ENCODE results near the gene BICC1.

BICC1 gene

GRCh38 chr10:58743466-58744115 lies 230.9 kb downstream of the BICC1 start:
- TF ChIP-seq GATA2 (IDR thresholded peaks at IDR 0.05; ENCODE audit: low read depth, low read length), result no peak
- TF ChIP-seq GATA3 (IDR thresholded peaks at IDR 0.05; ENCODE audit: low read depth, low read length), result no peak

GRCh38 chr10:58746474-58747185 lies 234.0 kb downstream of the BICC1 start:
- TF ChIP-seq GATA3 (IDR thresholded peaks at IDR 0.05; ENCODE audit: low read depth, low read length), result no peak
- no peak for TF ChIP-seq GATA2 (IDR thresholded peaks at IDR 0.05; ENCODE audit: low read depth, low read length)

GRCh38 chr10:58747687-58748086 lies 235.0 kb downstream of the BICC1 start:
- TF ChIP-seq GATA2 (IDR thresholded peaks at IDR 0.05; ENCODE audit: low read depth, low read length) (no peak), GATA3 (IDR thresholded peaks at IDR 0.05; ENCODE audit: low read depth, low read length) (no peak)

GRCh38 chr10:58752665-58753064 lies 240.0 kb downstream of the BICC1 start:
- no peak for TF ChIP-seq GATA3 (IDR thresholded peaks at IDR 0.05; ENCODE audit: low read depth, low read length)
- TF ChIP-seq GATA2 (IDR thresholded peaks at IDR 0.05; ENCODE audit: low read depth, low read length), result no peak

DNA sequence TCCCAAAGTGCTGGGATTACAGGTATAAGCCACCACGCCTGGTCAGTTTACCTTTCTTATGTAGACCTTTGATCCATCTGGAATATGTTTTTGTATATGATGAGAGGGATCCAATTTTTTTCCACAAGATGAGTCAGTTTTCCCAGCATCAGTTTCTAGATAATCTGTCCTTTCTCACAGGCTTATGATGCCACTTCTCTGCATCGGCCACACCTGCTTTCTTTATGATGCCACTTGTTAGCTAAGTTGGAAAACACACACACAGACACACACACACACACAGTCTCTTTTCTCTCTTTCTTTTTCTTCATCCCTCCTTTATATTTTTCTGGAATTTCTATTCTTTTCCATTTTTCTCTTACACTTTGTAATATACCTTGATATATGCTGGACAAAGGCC lies 240.8 kb downstream of the BICC1 start:
- TF ChIP-seq GATA2 (IDR thresholded peaks at IDR 0.05; ENCODE audit: low read depth, low read length) (no peak), GATA3 (IDR thresholded peaks at IDR 0.05; ENCODE audit: low read depth, low read length) (no peak)

DNA sequence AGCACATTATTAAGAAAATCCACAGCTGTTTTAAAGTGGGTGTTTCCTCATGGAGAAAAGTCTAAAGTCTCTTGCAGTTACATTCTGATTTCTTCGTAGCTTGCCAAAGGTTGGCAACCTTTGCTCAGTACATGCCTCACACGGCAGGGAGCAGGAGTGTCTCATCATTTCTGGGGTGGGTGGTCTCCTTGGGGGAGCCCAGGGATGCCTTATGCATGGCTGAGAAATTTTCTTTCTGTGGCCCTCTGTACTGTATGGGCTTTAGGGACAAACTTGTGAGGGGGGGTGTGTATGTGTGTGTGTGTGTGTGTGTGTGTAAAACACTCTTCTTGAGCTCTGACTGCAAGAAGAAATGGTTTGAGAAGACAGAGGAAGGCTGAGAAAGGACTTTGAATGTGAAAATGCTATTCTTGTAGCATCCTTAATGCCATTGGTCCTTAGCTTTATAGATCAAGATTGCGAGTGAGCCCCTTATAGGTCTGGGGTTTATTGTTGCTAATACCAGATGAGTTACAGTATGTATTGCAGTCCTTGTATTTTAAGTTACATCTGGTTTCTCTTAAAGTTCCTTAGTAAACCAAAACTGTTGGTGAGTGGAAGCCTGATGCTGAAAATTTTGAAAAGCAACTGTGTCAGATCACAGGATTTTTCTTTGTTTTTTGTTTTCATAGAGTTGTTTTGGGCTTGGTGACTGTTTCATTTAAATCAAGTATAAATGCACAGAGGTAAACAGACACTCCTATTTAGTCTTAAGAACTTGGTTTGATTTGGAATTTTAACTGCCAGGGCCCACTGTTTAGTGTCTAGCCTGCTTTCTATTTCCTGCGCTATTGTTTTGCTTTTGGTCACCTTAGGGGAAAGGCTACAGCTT lies 242.0 kb downstream of the BICC1 start:
- TF ChIP-seq GATA2 (IDR thresholded peaks at IDR 0.05; ENCODE audit: low read depth, low read length), result no peak
- TF ChIP-seq GATA3 (IDR thresholded peaks at IDR 0.05; ENCODE audit: low read depth, low read length), result no peak

GRCh38 chr10:58755340-58755610 lies 242.6 kb downstream of the BICC1 start:
- TF ChIP-seq GATA3 (IDR thresholded peaks at IDR 0.05; ENCODE audit: low read depth, low read length), result no peak
- TF ChIP-seq GATA2 (IDR thresholded peaks at IDR 0.05; ENCODE audit: low read depth, low read length), result no peak

DNA sequence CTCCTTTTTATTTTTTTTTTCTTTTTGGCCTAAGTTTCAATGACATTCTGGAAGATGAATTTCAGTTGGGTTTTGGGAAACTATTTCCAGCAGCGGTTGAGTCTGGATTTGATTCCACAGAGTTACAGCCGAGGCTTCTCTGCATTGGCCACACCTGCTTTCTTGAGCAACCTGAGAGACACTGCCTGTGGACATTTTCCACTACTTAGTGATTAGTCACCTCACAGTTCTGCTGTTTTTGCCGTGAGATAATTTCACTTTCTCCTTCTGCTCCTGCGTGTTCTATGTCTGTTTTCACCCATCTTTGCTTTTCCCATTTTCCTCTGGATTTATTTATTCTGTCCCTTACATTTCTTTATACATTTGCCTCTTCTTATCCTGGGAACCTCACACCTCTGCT lies 243.0 kb downstream of the BICC1 start:
- no peak for TF ChIP-seq GATA3 (IDR thresholded peaks at IDR 0.05; ENCODE audit: low read depth, low read length)

DNA sequence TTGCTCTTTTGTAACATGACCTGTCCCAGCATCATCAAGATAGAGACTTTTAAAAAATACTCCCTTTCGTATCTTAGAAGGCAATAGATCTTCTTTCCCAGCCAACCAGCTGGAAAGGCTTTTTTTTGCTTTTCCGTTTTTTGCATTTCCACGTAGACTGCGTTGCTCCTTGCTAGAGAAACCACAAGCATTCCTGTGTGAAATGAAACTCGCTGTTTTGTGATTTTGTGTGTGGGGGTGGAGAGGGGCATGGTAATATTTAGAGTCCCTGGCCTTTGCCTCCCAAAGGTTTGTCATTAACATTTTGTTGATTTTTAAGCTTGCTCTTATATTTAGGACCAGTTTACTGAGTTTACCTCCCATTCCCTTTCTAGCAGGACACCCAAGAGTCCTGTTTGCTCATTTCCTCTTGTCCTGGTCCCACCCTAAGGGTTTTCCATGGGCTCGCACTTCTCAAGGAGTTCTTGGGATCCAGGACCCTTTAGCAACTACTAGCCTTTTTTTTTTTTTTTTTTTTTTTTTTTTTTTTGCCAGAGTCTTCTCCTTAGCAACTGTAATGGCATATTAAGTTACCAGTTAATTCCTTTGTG lies 243.6 kb downstream of the BICC1 start:
- TF ChIP-seq GATA2 (IDR thresholded peaks at IDR 0.05; ENCODE audit: low read depth, low read length) (no peak), GATA3 (IDR thresholded peaks at IDR 0.05; ENCODE audit: low read depth, low read length) (no peak)

DNA sequence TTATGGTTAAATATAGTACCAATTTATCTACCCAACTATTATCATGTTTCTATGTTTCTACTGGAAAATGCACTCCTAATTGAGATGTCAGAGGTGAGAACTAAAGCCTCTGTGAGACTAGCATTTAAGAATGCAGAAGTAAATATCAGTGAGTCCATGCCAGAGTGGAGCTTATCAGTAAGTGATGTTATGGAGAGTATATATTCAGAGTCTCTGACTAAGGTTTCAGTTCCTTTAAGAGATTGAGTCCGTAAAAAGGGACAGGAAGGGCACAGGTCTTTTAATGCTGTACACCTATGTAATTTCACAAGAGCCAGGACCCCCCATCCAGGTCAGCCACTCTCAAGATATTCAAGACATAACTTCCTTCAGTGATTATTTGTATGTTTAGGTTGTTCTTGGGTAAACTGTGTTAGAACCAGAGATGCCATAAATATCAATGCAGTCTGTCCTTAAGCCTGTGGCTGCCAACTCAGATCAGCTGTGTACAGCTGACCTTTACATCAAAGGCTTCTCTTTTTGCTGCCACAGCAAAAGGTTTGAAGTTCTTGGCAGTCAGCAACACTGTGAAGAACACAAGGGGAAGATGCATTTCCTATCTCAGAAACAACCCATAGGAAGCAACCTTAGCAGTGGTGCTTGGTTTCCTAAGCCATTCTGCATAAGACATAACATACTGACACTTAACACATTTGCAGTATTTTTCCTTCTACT lies 244.8 kb downstream of the BICC1 start:
- TF ChIP-seq GATA3 (IDR thresholded peaks at IDR 0.05; ENCODE audit: low read depth, low read length), result no peak
- TF ChIP-seq GATA2 (IDR thresholded peaks at IDR 0.05; ENCODE audit: low read depth, low read length), result no peak

GRCh38 chr10:58758321-58758720 lies 245.6 kb downstream of the BICC1 start:
- no peak for TF ChIP-seq GATA3 (IDR thresholded peaks at IDR 0.05; ENCODE audit: low read depth, low read length)

- no peak for TF ChIP-seq GATA3 (IDR thresholded peaks at IDR 0.05; ENCODE audit: low read depth, low read length)
- no peak for TF ChIP-seq GATA2 (IDR thresholded peaks at IDR 0.05; ENCODE audit: low read depth, low read length)
Measured at GRCh38 chr10:58764087-58764747, 251.5 kb downstream of the BICC1 start.

GRCh38 chr10:58765910-58766309 lies 253.2 kb downstream of the BICC1 start:
- TF ChIP-seq GATA3 (IDR thresholded peaks at IDR 0.05; ENCODE audit: low read depth, low read length) (no peak), GATA2 (IDR thresholded peaks at IDR 0.05; ENCODE audit: low read depth, low read length) (no peak)
